Measurements from ENCODE around the gene MALSU1.

- TF ChIP-seq, protein P1, sequence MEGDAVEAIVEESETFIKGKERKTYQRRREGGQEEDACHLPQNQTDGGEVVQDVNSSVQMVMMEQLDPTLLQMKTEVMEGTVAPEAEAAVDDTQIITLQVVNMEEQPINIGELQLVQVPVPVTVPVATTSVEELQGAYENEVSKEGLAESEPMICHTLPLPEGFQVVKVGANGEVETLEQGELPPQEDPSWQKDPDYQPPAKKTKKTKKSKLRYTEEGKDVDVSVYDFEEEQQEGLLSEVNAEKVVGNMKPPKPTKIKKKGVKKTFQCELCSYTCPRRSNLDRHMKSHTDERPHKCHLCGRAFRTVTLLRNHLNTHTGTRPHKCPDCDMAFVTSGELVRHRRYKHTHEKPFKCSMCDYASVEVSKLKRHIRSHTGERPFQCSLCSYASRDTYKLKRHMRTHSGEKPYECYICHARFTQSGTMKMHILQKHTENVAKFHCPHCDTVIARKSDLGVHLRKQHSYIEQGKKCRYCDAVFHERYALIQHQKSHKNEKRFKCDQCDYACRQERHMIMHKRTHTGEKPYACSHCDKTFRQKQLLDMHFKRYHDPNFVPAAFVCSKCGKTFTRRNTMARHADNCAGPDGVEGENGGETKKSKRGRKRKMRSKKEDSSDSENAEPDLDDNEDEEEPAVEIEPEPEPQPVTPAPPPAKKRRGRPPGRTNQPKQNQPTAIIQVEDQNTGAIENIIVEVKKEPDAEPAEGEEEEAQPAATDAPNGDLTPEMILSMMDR (IDR thresholded peaks at IDR 0.05) = peak; percentile 9 to 44 (median 34)
- TF ChIP-seq POLR2AphosphoS5 (IDR thresholded peaks at IDR 0.05; ENCODE audit: insufficient read depth in 1 of 2, low read depth in 1 of 2) (no peak), POLR2A (IDR thresholded peaks at IDR 0.05) (no peak)
These were observed 21.7 kb upstream of the MALSU1 start for GRCh38 chr7:23277359-23277989.

Data from vagina (tissue), 2 donors.